SHP77 (cell line): ENCODE data around the gene RASL10A.
A peak's percentile ranks its signal among the peaks of the same experiment; 100 is the strongest.

Source experiments
- DNase-seq, 2 experiments: peaks; one replicate each; lab custom pipeline; 2025; lab: John Stamatoyannopoulos, UW

The RASL10A gene

GRCh38 chr22:29269230-29269604 lies 46.3 kb downstream of the RASL10A start:
- no peak for DNase-seq

GRCh38 chr22:29268511-29269229 lies 46.8 kb downstream of the RASL10A start:
- no peak for DNase-seq

DNA sequence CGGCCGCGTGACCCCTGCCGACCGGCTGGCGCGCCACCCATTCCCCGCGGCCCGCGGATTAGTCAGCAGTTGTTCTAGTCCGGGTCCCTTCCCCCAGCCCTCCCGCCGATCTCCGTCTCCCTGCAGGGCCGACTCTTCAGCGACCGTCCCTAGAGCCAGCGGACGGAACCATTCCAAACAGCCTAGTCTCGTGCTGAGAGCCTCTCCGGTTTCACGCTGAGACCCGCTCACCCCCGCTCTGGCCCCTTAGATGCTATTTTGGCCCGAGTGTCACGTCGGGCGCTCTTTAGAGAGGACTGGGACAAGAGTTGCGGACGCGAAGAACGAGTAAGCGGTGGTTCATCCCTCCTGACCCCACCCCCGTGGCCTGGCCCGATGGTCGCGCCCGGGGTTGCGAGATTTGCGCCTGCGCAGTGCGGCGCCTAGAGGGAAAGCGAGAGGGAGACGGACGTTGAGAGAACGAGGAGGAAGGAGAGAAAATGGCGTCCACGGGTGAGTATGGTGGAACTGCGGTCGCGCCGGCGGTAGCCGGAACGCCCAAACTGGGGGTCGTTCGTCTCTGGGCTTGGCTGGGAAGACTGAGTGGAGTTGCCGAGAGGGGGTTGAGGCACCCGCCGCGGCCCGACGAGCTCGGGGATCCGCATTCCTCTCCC lies 47.5 kb downstream of the RASL10A start, which contains the start of the genes EWSR1 and RHBDD3:
Gene EWSR1, plus strand, starts transcription at position 411 of the 653 bp plus-strand sequence. Its CDS starts 69 bp downstream, at position 480.
Gene RHBDD3, minus strand, starts transcription at position 124 of the 653 bp plus-strand sequence. CDS start 2,355 bp downstream, outside the sequence.
- DNase-seq, result peak; percentile 88 to 92

DNA sequence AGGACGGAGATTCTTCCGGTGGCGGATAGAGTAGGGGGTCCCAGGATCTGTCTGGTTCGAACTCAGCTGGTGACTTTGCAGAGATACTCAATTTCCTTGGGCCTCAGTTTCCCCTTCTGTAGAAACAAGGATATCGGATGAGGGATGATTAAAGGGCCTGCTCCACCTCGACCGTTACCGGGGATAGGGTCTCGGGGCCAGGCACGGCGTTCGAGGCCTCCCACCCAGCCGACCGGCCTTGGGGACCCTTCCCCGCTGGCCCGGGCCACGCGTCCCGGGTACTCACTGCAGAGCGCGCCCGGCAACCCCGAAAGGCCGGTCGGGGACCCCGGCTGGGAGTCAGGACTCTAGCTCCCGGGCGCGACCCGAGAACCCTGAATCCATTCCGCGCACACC lies 48.0 kb downstream of the RASL10A start:
- DNase-seq, result no peak

DNA sequence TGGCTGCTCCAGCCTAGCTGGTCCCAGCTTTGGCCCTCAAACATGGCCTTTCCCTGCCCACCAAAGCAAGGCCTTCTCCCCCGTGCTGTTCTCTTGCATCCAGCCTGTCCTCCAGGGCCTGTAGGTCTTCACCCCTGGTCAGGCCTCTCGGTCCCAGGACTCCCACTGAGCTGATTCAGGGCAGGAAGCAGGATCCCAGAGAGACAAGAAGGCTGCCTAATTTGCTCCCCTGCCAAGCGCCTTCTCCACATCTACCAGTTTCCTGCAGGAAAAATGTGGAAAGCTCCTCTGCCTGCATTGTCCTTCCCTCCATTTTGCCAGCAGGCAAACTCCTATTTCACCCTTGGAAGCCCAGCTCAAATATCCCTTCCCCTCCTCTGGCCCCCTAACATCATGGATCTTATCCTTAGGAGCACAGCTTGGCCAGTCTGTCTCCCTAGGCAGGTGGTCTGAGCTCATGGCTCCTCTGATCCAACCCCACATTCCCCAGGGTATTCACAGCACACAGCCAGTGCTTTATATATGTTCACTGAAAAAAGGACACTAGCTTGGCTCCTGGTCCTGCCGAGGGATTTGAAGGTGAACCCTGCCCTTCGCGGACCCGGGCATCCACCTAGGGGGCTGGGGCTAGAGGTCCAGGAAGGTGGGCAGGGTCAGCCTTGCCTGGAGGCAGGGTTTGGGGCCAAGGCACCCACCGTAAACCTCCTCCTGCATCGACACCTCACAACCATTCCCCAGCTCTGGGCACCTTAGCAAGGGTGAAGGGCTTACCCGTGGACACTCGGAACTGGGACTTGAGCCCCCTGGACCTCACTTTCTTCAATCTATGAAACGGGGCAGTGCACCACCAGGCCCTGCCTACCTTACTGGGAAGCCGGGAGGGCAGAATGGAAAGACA lies 48.7 kb downstream of the RASL10A start:
- DNase-seq, result no peak

GRCh38 chr22:29265929-29266328 lies 49.6 kb downstream of the RASL10A start:
- no peak for DNase-seq

GRCh38 chr22:29265305-29265704 lies 50.2 kb downstream of the RASL10A start:
- no peak for DNase-seq

DNA sequence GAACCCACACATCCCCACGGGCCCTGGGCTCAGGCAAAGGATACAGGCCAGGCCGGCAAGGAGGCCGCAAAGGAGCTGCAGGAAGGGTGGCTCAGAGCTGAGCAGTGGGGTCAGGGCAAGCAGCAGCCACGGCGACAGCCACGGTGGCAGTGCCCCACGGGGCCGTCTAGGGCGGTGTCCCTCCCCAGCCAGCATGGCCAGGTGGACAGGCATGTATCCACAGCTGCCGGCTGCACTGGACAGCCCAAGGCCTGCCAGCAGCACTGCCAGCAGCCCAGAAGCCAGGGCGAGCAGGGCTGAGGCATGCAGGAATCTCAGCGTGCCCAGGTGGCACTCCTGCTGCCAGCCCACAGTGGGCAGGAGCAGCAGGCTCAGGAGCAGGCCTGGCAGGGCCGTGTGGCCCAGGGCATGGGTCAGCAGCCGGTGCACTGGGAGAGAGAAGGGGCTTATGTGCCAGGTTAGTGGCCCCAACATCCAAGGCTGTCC lies 51.7 kb downstream of the RASL10A start:
- DNase-seq, result no peak
